Neutrophil (primary cell): ENCODE results near the gene ENOX1.

Experiments
- H3K27ac ChIP-seq: fragments of 200-600 bp; sonication (generic); 2 replicates; pipeline ENCODE4 v1.5.1; 2016; ENCODE audit warnings: mild to moderate bottlenecking, moderate library complexity
- H3K27me3 ChIP-seq: fragments of 200-600 bp; sonication (generic); 2 replicates; pipeline ENCODE4 v1.6.0; 2016; ENCODE audit warnings: mild to moderate bottlenecking
- H3K36me3 ChIP-seq: fragments of 200-600 bp; sonication (generic); 2 replicates; pipeline ENCODE4 v1.5.1; 2017
- H3K4me1 ChIP-seq, 2 experiments: fragments of 200-600 bp in 1 of 2; sonication (generic) in 1 of 2; 1 replicate in 1 of 2; 2 replicates in 1 of 2; pipeline versions ENCODE4 v1.5.1 to v1.6.1; 2013 to 2016; ENCODE audit warnings: low read depth in 1 of 2, low read length in 1 of 2, mild to moderate bottlenecking in 1 of 2, moderate library complexity in 1 of 2; ENCODE audit not compliant: control insufficient read depth in 1 of 2, insufficient read depth in 1 of 2
- H3K4me3 ChIP-seq, 2 experiments: fragments of 200-600 bp in 1 of 2; sonication (generic) in 1 of 2; 1 replicate in 1 of 2; 2 replicates in 1 of 2; pipeline ENCODE4 v1.5.1; 2013 to 2016; ENCODE audit warnings: low read depth in 1 of 2, low read length in 1 of 2, mild to moderate bottlenecking in 1 of 2, moderate library complexity in 1 of 2
- H3K9me3 ChIP-seq: fragments of 200-600 bp; sonication (generic); 2 replicates; pipeline ENCODE4 v1.5.1; 2016
- TF ChIP-seq, protein P1 (sequence below): fragments of 200-600 bp; sonication (generic); IDR thresholded peaks from 2 replicates; pipeline ENCODE4 v1.5.1; 2016; ENCODE audit warnings: antibody characterized with exemption

ENOX1 gene

GRCh38 chr13:43238341-43239083, 548.3 kb downstream of the ENOX1 start:
- Histone ChIP-seq H3K4me3 (no peak overlapping the region), H3K27ac (no peak overlapping the region), H3K4me1 (no peaks in the 10 kb centered on the region), H3K27me3 (no peaks in the 10 kb centered on the region), H3K36me3 (no peaks in the 10 kb centered on the region), H3K9me3 (no peaks in the 10 kb centered on the region)
- TF ChIP-seq, protein P1, sequence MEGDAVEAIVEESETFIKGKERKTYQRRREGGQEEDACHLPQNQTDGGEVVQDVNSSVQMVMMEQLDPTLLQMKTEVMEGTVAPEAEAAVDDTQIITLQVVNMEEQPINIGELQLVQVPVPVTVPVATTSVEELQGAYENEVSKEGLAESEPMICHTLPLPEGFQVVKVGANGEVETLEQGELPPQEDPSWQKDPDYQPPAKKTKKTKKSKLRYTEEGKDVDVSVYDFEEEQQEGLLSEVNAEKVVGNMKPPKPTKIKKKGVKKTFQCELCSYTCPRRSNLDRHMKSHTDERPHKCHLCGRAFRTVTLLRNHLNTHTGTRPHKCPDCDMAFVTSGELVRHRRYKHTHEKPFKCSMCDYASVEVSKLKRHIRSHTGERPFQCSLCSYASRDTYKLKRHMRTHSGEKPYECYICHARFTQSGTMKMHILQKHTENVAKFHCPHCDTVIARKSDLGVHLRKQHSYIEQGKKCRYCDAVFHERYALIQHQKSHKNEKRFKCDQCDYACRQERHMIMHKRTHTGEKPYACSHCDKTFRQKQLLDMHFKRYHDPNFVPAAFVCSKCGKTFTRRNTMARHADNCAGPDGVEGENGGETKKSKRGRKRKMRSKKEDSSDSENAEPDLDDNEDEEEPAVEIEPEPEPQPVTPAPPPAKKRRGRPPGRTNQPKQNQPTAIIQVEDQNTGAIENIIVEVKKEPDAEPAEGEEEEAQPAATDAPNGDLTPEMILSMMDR: no peak

- no peaks in the 10 kb centered on the region for H3K27me3 ChIP-seq
- no peaks in the 10 kb centered on the region for H3K4me1 ChIP-seq
- TF ChIP-seq, protein P1: no peak
- no peak overlapping the region for H3K4me3 ChIP-seq
- H3K36me3 ChIP-seq: no peaks in the 10 kb centered on the region
- H3K9me3 ChIP-seq: no peaks in the 10 kb centered on the region
- no peak overlapping the region for H3K27ac ChIP-seq
Observed at GRCh38 chr13:43237616-43238015, 549.2 kb downstream of the ENOX1 start.

GRCh38 chr13:43235028-43235427, 551.7 kb downstream of the ENOX1 start:
- H3K4me1 ChIP-seq: no peaks in the 10 kb centered on the region
- H3K27me3 ChIP-seq: no peaks in the 10 kb centered on the region
- no peaks in the 10 kb centered on the region for H3K9me3 ChIP-seq
- no peak overlapping the region for H3K4me3 ChIP-seq
- no peak overlapping the region for H3K27ac ChIP-seq
- no peaks in the 10 kb centered on the region for H3K36me3 ChIP-seq
- TF ChIP-seq, protein P1: no peak

DNA sequence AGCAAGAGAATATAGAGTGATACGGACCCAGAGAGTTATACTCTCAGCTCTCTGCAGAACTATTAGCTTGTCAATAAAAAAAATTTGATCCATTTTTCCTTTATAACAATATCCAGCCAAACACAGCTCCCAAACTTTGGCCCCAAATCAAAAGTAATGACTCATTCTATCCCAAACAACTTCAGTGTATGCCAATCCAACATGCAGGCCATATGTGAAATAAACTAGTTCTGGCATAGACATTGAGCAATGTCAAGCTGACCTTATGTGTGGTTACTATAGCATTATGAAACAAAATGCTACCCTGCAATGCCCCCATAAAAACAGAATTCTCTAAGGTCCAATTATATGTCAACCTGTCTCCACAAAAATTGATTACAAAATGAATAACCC, 553.9 kb downstream of the ENOX1 start:
- TF ChIP-seq, protein P1: no peak
- Histone ChIP-seq H3K4me1 (no peaks in the 10 kb centered on the region), H3K36me3 (no peaks in the 10 kb centered on the region), H3K27ac (no peak overlapping the region), H3K27me3 (no peaks in the 10 kb centered on the region), H3K4me3 (no peak overlapping the region), H3K9me3 (no peaks in the 10 kb centered on the region)

DNA sequence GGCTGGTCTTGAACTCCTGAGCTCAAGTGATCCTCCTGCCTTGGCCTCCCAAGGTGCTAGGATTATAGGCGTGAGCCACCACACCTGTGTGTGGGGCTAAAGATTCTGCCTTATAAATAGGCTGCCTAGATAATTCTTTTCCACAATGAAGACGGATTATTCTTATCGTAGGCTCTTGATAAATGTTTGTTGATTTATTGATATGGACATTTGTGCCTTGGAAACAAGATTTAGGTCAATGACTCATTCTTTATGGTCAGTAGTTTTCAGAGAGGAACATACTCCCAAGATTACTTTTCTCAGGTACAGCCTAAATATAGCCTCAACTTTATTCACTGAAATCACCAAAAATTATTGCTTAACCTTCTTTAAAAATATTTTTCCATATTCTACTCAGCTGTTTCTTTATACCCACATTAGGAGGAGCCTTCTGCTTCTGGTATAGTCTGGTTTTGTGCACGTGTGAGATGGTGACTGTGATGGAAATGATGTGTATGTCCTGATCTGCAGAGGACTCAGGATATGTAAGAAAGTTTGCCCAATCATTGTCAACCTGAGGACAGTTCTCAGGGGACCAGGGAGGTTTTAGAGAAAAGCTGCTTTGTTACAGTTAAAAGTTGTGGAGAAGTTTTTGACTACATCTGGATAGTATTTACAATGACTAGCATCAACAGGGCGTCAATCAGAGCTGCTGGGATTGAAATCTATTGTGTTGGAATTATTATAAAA, 554.5 kb downstream of the ENOX1 start:
- Histone ChIP-seq H3K4me1 (no peaks in the 10 kb centered on the region), H3K36me3 (no peaks in the 10 kb centered on the region), H3K27ac (no peak overlapping the region), H3K4me3 (no peak overlapping the region), H3K9me3 (no peaks in the 10 kb centered on the region), H3K27me3 (no peaks in the 10 kb centered on the region)
- TF ChIP-seq, protein P1: no peak
